GM18861 (cell line): ENCODE data around the gene ARFIP1.

Experiments
- ATAC-seq: cut with Tn5 transposase; IDR thresholded peaks from one replicate; pipeline ENCODE4 v1.9.1; 2021; ENCODE audit not compliant: unreplicated experiment

ARFIP1 gene

DNA sequence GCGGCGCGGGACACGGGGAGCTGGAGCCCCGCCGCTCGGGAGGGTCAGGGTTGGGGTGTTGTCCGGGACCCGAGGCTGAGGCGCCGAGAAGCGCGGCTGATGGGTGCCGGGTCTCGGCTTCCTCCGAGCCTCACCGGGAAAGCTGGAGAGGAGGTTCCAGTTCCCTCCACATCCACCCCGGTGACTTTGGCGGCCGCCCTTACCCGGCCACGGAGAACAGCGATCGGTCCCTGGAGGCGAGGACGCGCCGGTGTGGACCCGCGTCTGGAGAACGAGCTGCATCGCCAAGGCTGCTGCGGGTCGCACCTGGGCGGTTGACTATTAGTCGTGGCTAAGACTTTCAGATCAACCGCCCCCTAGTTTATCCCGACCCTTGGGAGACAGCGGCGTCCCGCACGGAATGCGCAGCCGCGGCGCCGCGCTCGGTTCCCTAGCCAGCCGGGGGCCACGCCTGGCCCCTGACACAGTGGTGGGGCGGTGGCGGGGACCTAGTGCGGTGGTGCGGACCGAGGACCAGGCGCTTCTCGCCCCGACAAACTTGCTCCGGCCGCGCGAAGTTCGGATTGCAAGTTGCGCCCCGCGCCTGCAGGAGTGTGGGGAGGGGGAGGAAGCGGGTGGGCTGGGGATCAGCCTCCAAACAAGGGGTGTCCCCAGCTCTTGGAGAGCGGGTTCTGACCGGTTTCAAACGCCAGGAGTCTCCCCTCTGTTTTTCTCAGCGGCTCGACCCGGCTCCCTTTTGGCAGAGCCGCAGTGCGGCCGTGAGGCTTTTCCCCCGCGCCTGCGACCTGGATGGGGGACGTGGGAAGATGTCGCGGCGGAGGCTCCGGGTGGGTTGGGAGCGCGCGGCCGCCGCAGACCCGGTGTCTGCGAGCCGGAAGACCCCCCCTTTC lies 156.9 kb downstream of the ARFIP1 start:
- no peak for ATAC-seq

DNA sequence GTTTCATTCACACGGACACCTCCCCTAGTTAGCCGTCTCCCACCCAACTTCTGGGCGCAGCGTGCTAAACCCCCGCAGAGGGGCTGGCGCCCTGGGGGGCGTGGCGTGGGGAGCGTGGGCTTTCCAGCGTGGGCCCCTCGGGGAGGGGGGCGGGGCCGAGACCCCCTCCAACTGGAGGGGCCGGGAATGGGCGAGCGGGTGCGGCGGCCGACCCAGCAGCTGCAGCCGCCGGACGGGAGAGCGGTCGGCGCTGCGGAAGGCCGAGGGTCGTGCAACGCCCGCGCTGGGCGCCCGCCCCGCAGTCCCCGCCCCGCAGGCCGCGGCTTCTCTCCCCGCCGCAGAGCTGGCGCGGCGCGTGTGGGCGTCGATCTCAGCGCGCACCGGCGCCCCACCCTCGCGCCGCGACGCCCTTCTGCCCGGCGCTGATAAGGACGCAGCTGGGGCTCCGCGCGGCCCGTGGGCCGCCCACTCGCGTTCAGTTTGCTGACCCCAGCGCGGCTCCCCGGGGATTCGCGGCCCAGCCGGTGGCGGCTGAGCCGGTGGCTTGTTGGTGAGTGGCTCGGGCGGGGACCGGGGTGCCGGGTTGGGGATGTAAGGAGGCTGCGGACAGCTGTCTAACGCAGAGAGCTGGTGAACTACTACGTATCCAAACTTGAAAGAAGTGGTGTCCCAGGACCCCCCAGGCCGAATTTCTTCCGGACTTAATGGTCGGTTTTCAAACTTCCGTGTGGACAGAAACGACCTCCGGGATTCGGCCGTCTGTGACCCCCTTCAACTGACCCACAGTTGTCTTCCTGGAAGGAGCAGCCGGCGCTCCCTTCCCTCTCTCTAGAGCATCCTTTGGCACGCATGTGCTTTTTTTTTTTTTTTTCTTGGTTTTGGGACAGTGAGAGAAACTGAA lies 157.8 kb downstream of the ARFIP1 start:
- ATAC-seq: no peak

DNA sequence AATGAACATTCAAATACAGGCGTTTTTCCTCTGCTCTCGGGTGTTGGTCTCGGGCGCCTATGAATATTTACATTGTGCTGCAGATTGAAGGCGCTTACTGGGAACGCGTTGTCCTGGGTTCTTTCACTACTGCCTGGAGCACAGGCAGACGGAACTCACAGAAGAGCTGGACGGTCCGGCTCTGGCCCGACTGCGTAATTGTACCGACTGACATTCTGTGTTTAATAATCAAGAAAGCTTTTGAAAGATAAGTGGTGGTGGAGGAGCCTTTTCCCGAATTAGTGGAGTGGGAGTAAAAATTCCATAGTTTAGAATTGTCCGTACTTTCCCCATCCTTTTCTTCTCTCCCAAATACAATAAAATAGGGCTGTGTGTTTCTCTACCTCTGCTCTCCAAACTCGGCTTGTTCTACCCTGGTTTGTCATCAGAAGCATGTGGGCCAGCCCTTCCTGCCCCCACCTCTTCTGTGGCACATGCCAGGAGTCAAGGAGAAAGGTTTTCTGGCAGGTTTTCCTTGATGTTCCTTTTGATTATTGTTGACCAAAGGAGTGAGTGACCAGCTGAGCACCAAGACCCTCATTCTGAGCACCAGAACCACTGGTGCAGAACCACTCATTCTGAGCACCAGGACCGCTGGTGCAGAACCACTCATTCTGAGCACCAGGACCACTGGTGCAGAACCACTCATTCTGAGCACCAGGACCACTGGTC lies 158.6 kb downstream of the ARFIP1 start:
- no peak for ATAC-seq

DNA sequence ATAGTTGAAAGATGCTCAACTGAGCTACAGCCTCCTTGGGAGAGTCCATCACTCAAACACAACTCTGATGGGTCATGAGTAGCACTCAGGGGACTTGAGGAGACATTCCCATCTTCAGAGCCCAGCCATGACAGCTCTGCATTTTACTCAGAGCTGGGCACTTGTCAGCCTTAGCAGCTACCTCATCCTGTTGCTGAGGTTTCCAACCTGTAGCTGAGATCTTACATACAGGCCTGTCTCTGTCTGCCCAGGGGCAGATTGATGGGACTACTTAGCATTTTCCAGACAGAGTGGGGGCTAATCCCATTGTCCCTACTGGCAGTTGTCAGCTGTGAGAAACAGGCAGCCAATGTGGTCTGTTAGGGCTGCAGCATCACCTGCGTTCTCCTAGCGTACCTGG lies 159.9 kb downstream of the ARFIP1 start:
- ATAC-seq: no peak

DNA sequence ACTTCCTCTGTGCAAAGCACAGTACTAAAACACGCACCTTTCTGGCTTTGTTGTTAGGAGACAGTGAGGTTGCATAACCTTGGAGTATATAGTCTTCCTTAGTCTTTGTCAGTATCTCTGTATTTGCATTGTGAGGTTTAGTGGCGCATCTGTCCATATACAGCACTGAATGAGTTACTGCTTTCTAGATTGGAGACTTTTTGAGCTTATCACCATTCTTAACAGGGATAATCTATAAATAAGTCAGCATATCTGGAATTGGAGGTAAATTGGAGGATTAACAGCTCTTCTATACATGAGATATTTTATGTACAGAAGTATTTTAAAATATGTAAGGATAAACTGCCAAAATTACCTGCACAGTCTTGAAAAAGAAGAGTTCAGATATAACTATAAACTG lies 160.7 kb downstream of the ARFIP1 start:
- no peak for ATAC-seq

DNA sequence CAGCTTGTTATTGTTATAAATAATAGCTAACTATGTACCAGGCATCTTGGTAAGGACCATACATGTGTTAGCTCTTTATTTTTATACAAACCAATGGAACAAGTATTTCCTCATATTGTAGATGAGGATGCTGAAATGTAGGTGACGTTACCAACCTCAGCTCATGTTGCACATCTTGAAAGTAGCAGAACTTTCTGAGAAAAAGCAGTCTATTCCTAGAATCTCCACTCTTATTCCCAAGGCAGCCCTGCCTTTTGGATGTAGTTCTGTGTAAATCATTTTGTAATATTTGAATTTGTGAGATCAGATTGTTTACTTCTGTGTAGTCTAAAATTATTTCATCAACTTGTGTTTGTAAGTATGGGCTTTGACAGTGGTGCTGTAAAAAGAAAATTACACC lies 161.7 kb downstream of the ARFIP1 start:
- no peak for ATAC-seq

DNA sequence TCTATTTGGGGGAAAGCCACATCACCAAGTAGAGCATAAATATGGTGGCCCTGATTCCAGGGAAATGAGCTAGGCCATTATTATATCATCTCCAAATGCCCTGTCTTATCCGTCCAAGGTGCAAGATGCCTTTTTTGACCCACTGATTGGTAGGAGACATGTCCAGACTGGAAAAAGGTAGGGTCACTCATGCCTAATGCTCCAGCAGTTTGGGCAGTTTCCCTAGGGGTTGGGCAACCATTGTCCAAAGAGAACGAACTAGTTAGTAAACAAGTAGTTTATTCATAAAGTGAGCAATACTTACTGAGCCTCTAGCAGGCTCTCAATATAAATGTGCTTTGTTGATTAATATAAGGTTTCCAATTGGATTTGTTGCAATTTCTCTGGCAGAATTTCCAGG lies 162.6 kb downstream of the ARFIP1 start:
- ATAC-seq: no peak

DNA sequence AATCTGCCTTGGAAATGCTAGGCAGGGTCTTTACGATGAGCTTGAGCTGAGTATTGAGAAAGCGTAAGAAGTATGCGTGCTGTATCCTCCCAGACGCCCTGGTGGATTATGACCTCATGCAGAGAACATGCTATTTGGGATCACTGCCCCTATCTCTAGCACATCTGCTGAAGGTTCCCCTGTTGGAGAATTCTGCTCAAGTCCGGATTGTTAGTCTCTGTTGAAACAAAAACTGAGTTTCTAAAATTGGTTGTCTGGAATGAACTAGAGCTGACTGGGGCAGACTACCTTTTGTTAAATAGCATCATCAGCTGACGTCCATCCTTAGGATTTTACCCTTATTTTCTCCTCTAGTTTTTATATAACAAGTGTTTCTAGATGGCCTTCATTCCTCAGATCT lies 163.9 kb downstream of the ARFIP1 start:
- no peak for ATAC-seq

DNA sequence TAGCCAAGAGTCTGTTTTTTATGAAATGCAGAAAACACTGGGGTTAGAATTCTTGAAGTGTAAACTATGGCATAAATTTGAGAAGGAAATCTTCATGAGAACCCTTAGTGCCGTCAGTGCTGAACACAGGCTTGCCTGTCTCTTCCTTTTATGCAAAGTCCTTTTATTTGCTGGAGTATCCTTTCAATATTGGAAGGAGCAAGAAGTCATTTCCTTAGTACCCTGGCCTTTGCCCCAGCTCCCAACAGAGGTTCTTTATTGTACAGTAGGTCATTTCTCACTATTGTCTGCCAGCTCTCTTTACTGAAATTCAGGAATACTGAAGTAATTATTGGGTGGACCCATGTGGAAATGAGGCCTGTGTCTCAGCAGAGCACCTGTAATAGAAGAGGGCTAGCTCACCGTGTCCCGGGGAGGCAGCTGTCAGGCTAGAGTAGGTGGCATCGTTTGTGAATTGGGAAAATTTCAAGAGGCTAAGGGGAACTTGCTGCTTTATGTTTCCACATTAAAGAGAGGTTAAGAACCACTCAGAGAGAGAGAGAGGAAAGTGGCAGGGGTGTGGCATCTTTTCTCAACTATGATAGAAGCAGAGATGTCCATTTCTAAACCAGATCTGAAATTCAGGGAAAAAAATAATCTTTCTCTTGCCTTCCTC lies 165.0 kb downstream of the ARFIP1 start:
- no peak for ATAC-seq

DNA sequence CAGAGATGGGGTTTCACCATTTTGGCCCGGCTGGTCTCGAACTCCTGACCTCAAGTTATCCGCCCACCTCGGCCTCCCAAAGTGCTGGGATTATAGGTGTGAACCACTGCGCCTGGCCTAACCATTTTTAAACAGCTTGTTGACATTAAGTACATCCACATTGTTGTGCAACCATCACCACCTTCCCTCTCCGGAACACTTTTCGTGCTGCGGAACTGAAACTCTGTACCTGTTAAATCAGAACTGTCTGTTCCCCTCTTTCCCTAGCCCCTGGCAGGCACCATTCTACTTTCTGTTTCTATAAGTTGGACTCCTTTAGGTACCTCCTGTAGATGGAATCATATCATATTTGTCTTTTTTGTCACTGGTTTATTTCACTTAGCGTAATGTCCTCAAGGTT lies 165.9 kb downstream of the ARFIP1 start:
- no peak for ATAC-seq

DNA sequence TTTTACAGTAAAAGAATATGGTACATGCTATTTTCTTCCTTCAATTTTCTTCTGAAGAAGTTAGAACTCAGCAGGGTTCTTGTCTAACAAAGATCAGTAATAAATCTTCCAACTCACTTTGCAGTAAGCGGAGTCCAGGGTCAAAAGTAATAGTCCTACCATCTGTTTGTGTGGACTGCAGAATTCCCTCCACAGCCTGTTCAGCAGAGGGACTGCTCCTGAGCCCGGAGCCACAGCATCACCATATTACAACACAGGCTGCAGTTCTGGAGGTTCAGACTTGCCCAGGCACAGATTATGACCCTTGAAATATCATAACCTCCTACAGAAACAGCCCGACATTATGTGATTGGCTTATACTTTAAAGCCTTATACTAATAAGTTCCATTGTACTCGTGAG lies 166.7 kb downstream of the ARFIP1 start:
- no peak for ATAC-seq

DNA sequence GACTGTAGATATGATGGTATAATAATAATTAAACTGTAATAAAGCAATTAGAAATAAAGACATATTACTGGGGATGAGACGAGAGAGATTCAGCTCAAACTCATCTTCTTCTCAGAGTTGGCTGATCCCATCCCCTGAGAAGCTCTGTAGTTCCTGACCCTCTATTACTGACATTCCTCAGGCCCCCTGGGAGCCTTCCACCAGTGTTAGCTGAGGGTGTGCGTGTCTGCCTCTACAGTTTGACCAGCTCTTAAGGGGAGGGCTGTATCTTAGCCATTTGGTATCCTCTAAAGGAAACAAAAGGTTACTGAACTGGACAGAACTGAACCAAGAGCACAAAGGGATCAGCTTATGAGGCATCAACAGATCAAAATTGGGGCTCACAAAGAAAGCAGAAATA lies 167.6 kb downstream of the ARFIP1 start:
- ATAC-seq: no peak

DNA sequence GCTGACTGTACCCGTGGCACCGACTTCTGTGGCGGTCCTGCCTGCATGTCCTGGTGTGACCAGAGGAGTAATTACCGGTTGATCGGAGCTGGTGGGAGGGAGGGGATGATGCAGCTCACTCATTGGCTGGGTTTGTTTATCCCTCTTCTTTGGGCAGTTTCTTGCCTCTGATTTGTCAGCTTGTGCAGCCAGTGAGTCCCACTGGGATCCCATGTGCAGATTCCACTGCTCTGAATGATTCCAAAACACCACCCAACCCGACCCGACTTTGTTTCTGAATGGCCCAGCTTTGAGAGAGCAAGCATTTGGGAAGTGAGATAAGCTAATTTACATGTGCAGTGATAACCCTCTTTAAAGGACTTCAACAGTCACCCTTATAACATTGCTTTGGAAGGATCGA lies 170.2 kb downstream of the ARFIP1 start:
- ATAC-seq: no peak

DNA sequence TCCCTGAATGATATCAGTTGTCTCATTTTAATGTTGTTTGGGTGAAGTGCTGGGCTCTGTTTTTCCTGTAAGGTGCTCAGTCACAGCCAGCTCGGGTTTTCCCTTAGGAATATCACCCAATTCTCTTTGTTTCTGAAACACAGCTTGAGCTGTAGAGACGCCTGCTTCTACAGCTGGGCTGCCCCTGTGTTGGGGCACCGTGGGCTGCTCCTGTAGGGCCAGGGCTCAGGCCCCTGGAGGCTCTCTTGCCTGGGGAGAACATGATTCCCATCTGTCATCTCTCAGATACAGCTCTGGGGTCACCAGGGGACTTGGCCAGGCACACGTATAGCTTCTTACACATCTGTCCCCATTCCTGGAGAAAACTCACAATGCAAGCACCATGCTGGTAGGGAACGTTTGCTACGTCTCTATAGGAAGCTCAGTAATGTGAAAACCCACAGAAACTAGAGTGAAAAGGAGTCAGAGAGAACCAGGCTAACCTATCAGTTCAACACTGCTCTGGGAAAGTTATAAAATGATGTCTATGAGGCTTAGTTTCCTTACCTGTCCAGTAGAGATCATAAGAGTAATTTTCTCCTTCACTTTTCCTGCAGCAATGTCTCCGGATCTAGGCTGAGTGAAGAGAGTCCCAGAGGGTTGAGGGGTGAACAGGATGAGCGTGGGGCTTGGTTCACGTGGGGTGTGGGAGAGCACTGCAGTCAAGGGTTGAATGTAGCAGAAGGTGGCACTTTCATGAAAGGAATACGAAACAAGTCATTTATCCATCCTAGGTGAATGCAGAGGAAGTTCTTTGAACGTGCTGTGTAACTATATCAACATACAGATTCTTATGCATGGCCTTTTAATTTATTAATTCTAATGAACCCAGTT lies 170.9 kb downstream of the ARFIP1 start:
- no peak for ATAC-seq

DNA sequence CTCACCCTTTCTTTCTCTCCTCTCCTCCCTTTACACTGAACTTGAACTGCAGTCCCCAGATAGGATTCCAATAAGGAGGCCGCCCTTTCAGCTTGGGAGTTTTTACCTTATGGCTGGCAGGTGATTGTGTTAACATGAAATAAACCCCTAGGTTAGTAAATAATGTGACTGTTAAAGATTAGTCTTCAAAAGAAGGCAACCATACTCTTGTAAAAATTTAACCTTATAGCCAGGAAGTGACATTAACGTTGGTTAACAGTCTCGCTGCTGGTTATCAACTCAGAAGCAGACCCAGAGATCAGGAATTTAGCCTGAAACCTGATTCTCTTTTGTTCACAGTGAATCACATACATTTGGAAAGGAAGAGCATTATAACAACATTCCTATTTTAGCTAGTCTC lies 171.6 kb downstream of the ARFIP1 start:
- no peak for ATAC-seq

DNA sequence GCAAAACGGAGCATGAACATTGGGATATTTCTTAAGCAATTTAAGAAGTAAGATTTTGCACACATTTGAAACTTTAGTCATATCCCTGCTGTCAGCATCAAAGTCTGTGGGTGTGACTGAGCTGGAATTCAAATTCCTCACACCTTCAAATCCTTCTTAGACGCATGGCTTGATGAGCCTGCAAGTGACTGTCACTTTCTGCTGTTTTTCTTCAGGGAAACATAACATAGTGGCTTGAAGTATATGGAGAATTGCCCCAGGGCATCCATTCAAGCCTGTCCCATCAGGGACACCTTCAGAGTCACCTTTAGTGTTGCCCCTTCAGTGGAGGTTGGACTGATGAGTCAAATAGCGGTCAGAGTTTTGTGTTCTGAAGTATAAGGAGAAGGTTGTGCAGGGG lies 173.8 kb downstream of the ARFIP1 start:
- no peak for ATAC-seq

DNA sequence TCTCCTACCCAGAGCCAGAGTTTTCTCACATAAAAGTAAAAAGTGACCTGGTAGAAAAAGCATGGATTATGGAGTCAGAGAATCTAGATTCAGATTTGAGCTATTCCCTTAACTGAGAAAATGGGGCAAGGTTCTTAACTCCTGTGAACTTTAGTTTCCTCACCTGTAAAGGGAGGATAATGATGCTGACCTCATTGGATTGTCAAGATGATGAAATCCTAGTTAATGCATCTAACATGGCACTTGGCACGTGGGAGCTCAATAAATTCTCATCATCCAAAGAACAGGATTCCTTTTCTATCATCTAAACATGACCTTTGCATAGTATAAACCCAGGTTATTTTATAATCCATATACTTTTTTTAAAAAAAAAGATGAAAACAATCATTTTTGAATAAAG lies 175.0 kb downstream of the ARFIP1 start:
- ATAC-seq: no peak

DNA sequence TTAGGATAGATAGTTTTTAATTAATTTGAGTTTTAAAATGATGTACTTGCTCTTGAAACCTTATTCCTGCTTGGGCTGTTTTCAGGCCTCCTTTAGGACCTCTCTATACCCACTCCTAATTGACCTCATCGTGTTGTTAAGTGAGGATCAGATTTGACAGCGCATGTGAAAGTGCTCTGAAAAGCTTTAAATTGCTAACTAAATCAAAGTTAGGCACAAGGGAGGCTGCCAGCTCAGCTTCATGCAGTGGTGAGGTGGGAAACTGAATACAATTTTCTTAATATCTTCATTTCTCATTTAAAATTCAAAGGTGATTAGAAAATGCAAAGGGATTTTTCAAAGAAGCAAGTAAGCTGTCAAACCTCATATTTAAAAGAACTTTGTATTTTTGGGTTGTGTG lies 176.4 kb downstream of the ARFIP1 start:
- no peak for ATAC-seq

DNA sequence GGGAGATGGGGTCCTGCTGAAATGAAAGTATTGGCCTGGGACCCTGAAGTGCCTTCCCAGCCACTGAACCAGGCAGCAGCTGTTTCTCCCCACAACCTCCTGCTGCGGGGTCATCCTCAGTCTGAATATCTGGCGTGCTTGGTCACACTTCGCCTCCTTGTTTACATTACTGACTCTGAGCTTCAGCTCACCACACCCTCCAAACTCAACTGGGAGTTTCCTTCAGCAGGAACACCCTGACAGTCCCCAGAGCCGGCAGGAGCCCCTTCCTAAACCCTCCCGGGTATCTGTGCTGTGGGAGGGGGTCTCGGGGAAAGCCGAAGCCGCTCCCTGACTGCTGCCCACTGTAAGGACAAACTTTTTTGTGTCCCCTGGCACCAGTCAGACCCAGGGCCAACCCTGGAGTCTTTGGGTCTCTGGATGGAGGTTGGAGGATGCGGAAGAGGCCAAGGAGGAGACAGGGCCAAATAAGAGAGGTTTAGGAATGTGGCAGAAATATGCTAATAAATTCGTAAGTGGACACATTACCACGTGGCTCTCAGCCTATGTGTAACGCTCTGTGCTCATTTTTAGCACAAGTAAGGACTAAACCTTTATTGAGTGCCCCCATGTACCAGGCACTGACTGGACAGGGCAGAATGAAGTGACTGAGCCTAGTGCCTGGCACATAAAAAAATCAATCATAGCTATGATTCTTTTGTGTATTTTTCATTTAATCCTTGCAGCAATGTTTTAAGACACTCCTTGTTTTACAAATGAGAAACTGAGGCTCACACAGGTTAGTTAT lies 177.1 kb downstream of the ARFIP1 start:
- no peak for ATAC-seq
